Measurements from ENCODE around the gene ARHGAP21. TPM values are rescaled to one million over a fixed set of nuclear protein-coding genes. Genes with fewer than 3 reads are reported as not detected.

Gene ARHGAP21
- total RNA-seq, 3 donors from 2014 or later (not counting 1 experiment from before 2014, with no cell fraction given), result 30.9 to 45.8 (median 34.7) TPM

DNA sequence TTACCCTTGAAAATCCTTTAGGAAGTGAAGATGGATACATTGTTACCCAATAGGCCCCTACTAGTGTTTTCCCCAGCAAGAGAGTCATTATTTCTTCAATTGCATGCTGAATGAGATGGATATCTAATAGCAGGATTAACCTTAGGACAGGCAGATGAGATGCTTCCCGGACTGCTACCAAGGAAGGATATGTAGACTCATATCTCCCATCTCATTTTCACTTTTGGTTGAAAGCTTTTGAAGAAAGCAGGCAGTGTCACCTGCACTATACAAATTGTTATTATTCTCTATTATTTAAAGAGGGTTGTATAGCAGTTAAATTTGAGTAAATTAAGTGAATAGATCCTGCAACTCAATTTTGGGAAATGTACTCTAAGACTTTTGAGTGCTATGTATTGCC lies 17.0 kb upstream of the ARHGAP21 start:
- Histone ChIP-seq H3K4me1 (ENCODE audit: control insufficient read depth, insufficient read depth, low read length) (no peaks in the 10 kb centered on the region), H3K27me3 (ENCODE audit: control insufficient read depth, insufficient read depth, low read length) (no peaks in the 10 kb centered on the region), H3K4me3 (ENCODE audit: low read length) (no peak overlapping the region), H3K36me3 (ENCODE audit: control insufficient read depth, insufficient read depth, low read length) (no peaks in the 10 kb centered on the region), H3K27ac (ENCODE audit: low read length) (no peak overlapping the region), H3K9me3 (ENCODE audit: control insufficient read depth, insufficient read depth, low read length) (no peaks in the 10 kb centered on the region)
- 100% methylated on average over 1 of the region's 1 CpG for WGBS (ENCODE audit: insufficient coverage)
- H3K4me1 Mint-ChIP-seq, result no peaks in the 10 kb centered on the region
- H3K27me3 Mint-ChIP-seq (ENCODE audit: low read depth in 2 of 2), result no peaks in the 10 kb centered on the region
- no peaks in the 10 kb centered on the region for H3K9me3 Mint-ChIP-seq
- H3K27ac Mint-ChIP-seq, result no peak overlapping the region
- no peak for DNase-seq
- no peak overlapping the region for H3K4me3 Mint-ChIP-seq
- TF ChIP-seq, protein P1, sequence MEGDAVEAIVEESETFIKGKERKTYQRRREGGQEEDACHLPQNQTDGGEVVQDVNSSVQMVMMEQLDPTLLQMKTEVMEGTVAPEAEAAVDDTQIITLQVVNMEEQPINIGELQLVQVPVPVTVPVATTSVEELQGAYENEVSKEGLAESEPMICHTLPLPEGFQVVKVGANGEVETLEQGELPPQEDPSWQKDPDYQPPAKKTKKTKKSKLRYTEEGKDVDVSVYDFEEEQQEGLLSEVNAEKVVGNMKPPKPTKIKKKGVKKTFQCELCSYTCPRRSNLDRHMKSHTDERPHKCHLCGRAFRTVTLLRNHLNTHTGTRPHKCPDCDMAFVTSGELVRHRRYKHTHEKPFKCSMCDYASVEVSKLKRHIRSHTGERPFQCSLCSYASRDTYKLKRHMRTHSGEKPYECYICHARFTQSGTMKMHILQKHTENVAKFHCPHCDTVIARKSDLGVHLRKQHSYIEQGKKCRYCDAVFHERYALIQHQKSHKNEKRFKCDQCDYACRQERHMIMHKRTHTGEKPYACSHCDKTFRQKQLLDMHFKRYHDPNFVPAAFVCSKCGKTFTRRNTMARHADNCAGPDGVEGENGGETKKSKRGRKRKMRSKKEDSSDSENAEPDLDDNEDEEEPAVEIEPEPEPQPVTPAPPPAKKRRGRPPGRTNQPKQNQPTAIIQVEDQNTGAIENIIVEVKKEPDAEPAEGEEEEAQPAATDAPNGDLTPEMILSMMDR (IDR thresholded peaks at IDR 0.05), result no peak
- ATAC-seq, result no peak
- H3K36me3 Mint-ChIP-seq, result no peaks in the 10 kb centered on the region
- intact Hi-C loops (cut with micrococcal nuclease), result no loop called here

DNA sequence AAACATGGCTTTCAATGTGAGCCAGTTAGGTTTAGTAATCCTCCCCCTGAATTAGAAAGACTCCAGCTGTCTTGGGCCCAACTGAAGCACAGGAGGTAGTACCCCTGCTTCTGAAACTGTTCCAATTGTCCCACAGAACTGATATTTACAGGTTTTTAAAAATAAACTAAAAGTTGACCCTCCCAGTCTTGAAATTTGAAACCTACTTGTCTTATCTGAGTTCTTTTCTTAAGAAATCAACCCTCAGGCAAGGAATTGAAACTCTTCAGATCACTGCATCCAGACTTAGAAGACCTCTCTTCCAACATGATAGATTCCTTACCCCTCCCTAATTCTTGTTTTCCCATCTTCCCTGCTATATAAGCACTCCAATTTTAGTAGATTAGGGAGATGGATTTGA lies 13.3 kb upstream of the ARHGAP21 start:
- H3K4me3 ChIP-seq (ENCODE audit: low read length), result no peak overlapping the region
- ATAC-seq (no peak), DNase-seq (no peak)
- H3K9me3 ChIP-seq (ENCODE audit: control insufficient read depth, insufficient read depth, low read length), result no peaks in the 10 kb centered on the region
- H3K9me3 Mint-ChIP-seq, result no peaks in the 10 kb centered on the region
- TF ChIP-seq, protein P1 (IDR thresholded peaks at IDR 0.05), result no peak
- no peaks in the 10 kb centered on the region for H3K4me1 Mint-ChIP-seq
- no peaks in the 10 kb centered on the region for H3K27me3 Mint-ChIP-seq (ENCODE audit: low read depth in 2 of 2)
- no peak overlapping the region for H3K27ac Mint-ChIP-seq
- H3K27ac ChIP-seq (ENCODE audit: low read length), result no peak overlapping the region
- no peaks in the 10 kb centered on the region for H3K36me3 Mint-ChIP-seq
- no peaks in the 10 kb centered on the region for H3K4me1 ChIP-seq (ENCODE audit: control insufficient read depth, insufficient read depth, low read length)
- no peaks in the 10 kb centered on the region for H3K27me3 ChIP-seq (ENCODE audit: control insufficient read depth, insufficient read depth, low read length)
- H3K4me3 Mint-ChIP-seq, result no peak overlapping the region
- H3K36me3 ChIP-seq (ENCODE audit: control insufficient read depth, insufficient read depth, low read length), result no peaks in the 10 kb centered on the region
- intact Hi-C loops (cut with micrococcal nuclease), result no loop called here

GRCh38 chr10:24731942-24732341 lies 8.3 kb upstream of the ARHGAP21 start:
- Mint-ChIP-seq H3K9me3 (no peaks in the 10 kb centered on the region), H3K36me3 (no peaks in the 10 kb centered on the region), H3K27me3 (ENCODE audit: low read depth in 2 of 2) (no peaks in the 10 kb centered on the region), H3K27ac (no peak overlapping the region), H3K4me1 (no peaks in the 10 kb centered on the region), H3K4me3 (no peak overlapping the region)
- ATAC-seq (no peak), DNase-seq (no peak)
- WGBS (ENCODE audit: insufficient coverage), result no CpG with 5 or more reads among the region's 1 CpG
- H3K9me3 ChIP-seq (ENCODE audit: control insufficient read depth, insufficient read depth, low read length), result no peaks in the 10 kb centered on the region
- no peaks in the 10 kb centered on the region for H3K4me1 ChIP-seq (ENCODE audit: control insufficient read depth, insufficient read depth, low read length)
- no peaks in the 10 kb centered on the region for H3K27me3 ChIP-seq (ENCODE audit: control insufficient read depth, insufficient read depth, low read length)
- H3K4me3 ChIP-seq (ENCODE audit: low read length), result no peak overlapping the region
- TF ChIP-seq, protein P1 (IDR thresholded peaks at IDR 0.05), result no peak
- intact Hi-C loops (cut with micrococcal nuclease), result no loop called here
- H3K36me3 ChIP-seq (ENCODE audit: control insufficient read depth, insufficient read depth, low read length), result no peaks in the 10 kb centered on the region
- H3K27ac ChIP-seq (ENCODE audit: low read length), result no peak overlapping the region

DNA sequence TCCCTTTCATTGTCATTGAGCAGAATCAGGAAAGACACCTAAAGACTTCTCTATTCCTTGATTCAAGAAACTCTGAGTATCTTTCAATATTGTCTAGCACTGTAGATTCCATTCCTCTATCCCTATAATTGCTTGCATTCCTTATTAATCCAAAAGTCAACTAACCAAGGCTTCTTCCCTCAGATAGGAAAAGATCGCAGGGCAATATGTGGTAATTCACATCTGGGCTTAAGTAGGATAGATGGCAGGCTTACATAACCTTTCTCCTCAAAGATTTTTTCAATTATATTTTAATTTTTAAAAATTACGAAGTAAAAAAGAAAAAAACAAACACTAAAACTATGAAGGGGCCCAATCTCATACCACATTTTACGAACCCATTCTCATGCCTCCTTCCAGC lies 7.1 kb upstream of the ARHGAP21 start:
- intact Hi-C loops (cut with micrococcal nuclease), result no loop called here
- no peaks in the 10 kb centered on the region for H3K36me3 ChIP-seq (ENCODE audit: control insufficient read depth, insufficient read depth, low read length)
- Mint-ChIP-seq H3K9me3 (no peaks in the 10 kb centered on the region), H3K4me1 (no peaks in the 10 kb centered on the region), H3K4me3 (no peak overlapping the region), H3K27ac (no peak overlapping the region), H3K36me3 (no peaks in the 10 kb centered on the region), H3K27me3 (ENCODE audit: low read depth in 2 of 2) (no peaks in the 10 kb centered on the region)
- no peaks in the 10 kb centered on the region for H3K27me3 ChIP-seq (ENCODE audit: control insufficient read depth, insufficient read depth, low read length)
- ATAC-seq, result no peak
- TF ChIP-seq, protein P1 (IDR thresholded peaks at IDR 0.05), result no peak
- H3K4me1 ChIP-seq (ENCODE audit: control insufficient read depth, insufficient read depth, low read length), result no peaks in the 10 kb centered on the region
- H3K27ac ChIP-seq (ENCODE audit: low read length), result no peak overlapping the region
- H3K4me3 ChIP-seq (ENCODE audit: low read length), result no peak overlapping the region
- no peaks in the 10 kb centered on the region for H3K9me3 ChIP-seq (ENCODE audit: control insufficient read depth, insufficient read depth, low read length)
- 86% methylated on average over 2 of the region's 3 CpGs for WGBS (ENCODE audit: insufficient coverage)
- DNase-seq, result no peak

All from natural killer cell (primary cell).